ENCODE measurements around the gene SPHK1.

DNA sequence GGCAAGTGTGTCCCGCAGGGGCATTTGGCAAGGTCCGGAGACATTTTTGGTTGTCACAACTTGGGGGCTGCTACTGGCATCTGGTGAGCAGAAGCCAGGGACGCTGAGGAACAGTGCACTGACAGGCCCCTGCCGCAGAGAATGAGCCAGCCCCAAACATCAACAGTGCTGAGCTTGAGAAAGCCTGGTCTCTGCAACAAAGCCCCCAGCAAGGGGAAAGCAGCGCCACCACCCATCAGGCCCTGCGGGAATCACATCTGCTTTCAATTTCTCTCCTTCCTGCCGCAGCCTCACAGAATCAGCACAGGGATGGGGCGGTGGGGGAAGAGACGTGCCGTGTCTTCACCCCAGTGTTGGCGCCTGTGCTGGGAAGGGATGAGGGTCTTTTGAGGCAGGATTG, 15.9 kb upstream of the SPHK1 start:
- TF ChIP-seq SIN3A (IDR thresholded peaks at IDR 0.05; ENCODE audit: borderline replicate concordance, insufficient read depth, low read length) (no peak), POLR2AphosphoS5 (IDR thresholded peaks at IDR 0.05; ENCODE audit: low read depth, low read length) (no peak)

Measured in PFSK-1 (cell line).